HL-60 (cell line): ENCODE data around the gene JUNB.

Experiments used
- DNase-seq, 2 experiments: peaks; one replicate each; pipeline ENCODE4 v3.0.0-alpha.2; 2010 to 2020; ENCODE audit warnings: low read depth in 1 of 2, low spot score in 1 of 2
- H3K27ac ChIP-seq: fragments of 250-450 bp; sonication (Bioruptor Pico); replicated peaks from 2 replicates; pipeline ENCODE4 v1.5.1; 2020; ENCODE audit warnings: mild to moderate bottlenecking, moderate library complexity
- H3K27me3 ChIP-seq: fragments of 250-450 bp; sonication (Bioruptor Pico); 2 replicates; pipeline ENCODE4 v1.5.1; 2021; ENCODE audit warnings: mild to moderate bottlenecking, moderate library complexity; ENCODE audit not compliant: insufficient read depth, poor library complexity, severe bottlenecking
- H3K4me3 ChIP-seq: replicated peaks from 2 replicates; pipeline ENCODE4 v1.5.1; 2011; ENCODE audit warnings: mild to moderate bottlenecking, control low read depth, low read length; ENCODE audit not compliant: insufficient read depth
- CTCF ChIP-seq: IDR thresholded peaks from one replicate; pipeline ENCODE4 v1.5.1; 2011; ENCODE audit warnings: low read length, control low read depth, inconsistent platforms; ENCODE audit not compliant: insufficient read depth
- GABPA ChIP-seq: IDR thresholded peaks from 2 replicates; pipeline ENCODE4 v1.6.1; 2012; ENCODE audit warnings: low read depth
- POLR2AphosphoS5 ChIP-seq: IDR thresholded peaks from 2 replicates; pipeline ENCODE4 v1.6.1; 2012; ENCODE audit warnings: low read depth
- REST ChIP-seq: IDR thresholded peaks from 2 replicates; pipeline ENCODE4 v1.6.1; 2012; ENCODE audit warnings: low read depth; ENCODE audit not compliant: insufficient replicate concordance
- SPI1 ChIP-seq: IDR thresholded peaks from 2 replicates; pipeline ENCODE4 v1.6.1; 2012; ENCODE audit warnings: low read depth, mild to moderate bottlenecking, borderline replicate concordance

Gene JUNB

GRCh38 chr19:12790628-12791344 is 500 bp upstream of the JUNB start:
- Histone ChIP-seq H3K4me3 (peak overlapping the region; percentile 91), H3K27ac (peak overlapping the region; percentile 95), H3K27me3 (no peaks in the 10 kb centered on the region)
- TF ChIP-seq SPI1 (peak; percentile 4; the same call in 1 of the 2 replicates), POLR2AphosphoS5 (no peak)
- DNase-seq, result no peak

- Histone ChIP-seq H3K27ac (peak overlapping the region; percentile 95), H3K27me3 (no peaks in the 10 kb centered on the region), H3K4me3 (peak overlapping the region; percentile 91)
- TF ChIP-seq CTCF, result no peak
- TF ChIP-seq REST, result no peak
- no peak; the same call in 1 of the 2 replicates for TF ChIP-seq POLR2AphosphoS5
- TF ChIP-seq GABPA, result peak; percentile 77
- peak; percentile 31; the same call in 1 of the 2 replicates for TF ChIP-seq SPI1
- peak in 1 of 2 experiments; percentile 86 for DNase-seq
These were observed 966 bp downstream of the JUNB start for GRCh38 chr19:12792051-12792852.

- peak overlapping the region; percentile 95 for H3K27ac ChIP-seq
These were observed 1.6 kb downstream of the JUNB start for GRCh38 chr19:12792853-12793289.

More at GRCh38 chr19:12792853-12793289, 1.6 kb downstream of the JUNB start:
- TF ChIP-seq POLR2AphosphoS5, result no peak
- TF ChIP-seq REST, result no peak
- TF ChIP-seq SPI1, result no peak
- no peak for TF ChIP-seq CTCF
- TF ChIP-seq GABPA, result no peak
- no peaks in the 10 kb centered on the region for H3K27me3 ChIP-seq
- H3K4me3 ChIP-seq, result peak overlapping the region; percentile 91
- DNase-seq, result no peak
